Measurements from ENCODE around the gene GMDS.
A peak's percentile ranks its signal among the peaks of the same experiment; 100 is the strongest.

Gene GMDS

DNA sequence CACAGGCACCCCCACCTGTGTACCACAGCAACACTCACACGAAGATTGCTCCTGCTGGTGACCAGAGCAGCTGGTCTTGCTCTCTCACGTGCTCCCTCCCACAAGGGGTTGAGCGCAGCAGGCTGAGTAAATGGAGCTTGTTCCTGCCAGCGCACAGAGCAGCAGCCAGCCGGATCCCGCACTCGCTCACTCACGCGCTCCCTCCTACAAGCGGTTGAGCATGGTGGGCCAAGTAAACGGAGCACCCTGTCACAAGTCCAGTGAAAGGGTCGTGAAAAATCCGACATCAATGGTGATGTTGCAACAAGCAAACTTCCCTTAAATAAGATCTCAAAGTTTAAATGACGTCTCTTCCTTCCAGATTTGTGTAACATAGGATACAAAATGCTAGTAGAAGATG lies 322.0 kb downstream of the GMDS start:
- no peak for DNase-seq

DNA sequence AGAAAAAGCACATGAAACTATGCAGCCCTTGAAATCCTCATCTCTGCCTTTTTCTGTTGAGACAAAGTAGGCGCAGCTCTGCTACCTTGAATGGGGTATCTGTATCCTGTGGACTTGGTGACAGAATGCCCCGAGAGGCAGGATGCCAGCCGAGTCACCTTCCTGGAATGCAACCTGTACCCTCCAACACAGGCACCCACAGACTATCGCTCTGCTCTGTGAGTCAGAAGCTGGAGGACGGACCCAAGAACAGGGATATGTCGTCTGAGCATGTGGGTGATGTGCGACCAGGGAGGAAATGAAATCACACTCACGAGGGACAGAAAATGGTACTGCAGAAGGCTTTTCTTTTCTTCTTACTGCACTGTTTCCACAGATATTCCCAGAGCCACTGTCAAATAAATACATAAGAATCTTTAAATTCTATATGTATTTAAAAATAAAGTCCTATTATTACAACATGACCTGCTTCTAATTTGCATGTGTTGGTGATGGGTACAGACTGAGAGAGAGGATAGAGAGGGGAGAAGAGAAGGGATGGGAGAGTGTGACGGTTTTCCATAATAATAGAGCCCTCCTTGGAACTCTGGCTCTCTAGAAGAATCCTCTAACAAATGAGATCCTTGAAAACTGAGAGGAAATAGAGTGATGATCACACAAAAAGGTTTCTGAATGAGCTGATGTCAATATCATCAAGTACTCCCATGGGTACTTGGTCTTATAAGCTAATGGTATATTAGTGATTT lies 327.6 kb downstream of the GMDS start:
- DNase-seq, result no peak

DNA sequence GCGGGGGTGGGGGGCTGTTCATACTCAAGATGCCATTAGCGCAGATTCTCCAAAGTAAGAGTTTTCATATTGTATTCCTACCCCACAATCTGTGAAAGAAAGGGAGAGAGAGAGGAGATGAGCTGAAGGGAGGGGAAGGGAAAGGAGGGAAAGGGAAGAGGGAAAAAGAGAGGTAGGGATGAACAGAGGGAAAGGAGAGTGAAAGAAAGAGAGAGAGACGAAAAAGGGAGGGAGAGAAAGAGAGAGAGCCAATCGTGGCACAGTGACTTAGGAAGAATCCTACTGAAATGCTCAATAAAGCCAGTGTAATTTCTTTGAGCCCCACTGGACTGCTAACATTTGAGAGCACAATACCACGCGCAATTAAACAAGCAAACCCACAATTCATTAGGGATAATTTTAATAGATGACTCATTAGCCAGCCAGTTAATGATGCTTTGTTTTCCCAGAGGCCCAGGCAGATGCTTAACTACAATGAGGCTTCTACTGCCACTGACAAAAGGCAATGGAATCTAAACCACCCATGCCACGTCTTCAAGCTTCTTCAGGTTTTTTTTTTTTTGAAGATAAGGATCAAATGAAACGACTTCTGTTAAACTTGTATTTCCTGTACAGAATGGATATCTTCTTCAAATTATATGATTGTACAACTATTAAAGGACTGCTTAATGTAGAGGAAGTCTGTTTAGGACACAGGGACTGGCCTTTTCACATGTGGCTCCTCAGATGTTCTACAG lies 328.9 kb downstream of the GMDS start:
- DNase-seq, result no peak

DNA sequence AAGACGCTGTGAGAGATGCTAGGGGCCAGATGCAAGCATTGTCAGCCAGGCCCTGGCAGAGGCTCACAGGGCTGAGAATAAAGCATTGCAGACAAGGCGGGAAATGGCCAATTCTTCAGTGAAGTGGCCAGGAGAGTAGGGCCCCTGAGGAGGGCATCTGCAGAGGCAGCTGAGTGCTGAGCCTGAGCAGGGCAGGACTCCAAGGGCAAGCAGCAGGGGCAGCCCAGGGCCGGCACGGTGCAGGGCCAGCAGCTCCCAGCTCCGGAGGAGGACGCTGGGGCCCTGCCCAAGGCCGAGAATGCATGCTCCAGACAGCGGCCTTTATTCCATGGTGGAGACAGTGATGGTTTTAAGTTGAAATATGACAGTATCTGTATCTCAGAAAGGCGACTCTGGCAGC lies 330.2 kb downstream of the GMDS start:
- no peak for DNase-seq

DNA sequence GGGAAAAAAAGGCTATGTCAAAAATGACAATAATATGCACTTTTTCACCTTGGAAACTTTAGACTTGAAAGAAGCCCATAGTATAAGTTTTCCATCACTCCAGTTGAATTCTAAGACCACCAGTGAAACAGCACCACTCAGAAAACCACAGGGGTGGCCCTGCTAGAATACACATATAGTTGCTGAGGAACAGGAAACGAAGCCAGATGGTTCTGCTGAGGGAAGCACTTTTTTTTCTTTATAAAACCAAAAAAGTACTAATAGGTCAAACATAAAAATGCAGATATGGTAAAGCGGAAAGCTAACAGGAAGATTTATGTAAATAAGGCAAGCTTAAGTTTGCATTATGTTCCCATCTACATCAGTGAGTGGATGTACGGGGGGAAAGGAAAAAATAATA lies 331.8 kb downstream of the GMDS start:
- no peak for DNase-seq

DNA sequence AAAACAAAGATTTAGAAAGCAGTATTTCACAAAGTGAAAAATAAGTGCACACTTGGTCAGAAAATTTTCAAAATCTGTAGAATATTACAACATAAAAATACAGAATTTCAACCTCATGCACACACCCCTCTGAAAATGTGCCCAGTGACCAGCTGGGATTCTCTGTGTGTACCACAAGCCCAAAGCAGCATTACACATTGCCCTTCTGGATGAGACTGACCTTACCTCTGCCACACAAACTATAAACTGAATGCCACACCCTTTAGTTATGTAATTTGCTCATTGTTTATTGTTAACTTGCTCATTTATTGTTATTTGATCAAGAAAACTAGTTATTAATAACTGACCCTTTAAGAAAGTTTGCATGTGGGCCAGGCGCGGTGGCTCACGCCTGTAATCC lies 332.7 kb downstream of the GMDS start:
- DNase-seq, result no peak

DNA sequence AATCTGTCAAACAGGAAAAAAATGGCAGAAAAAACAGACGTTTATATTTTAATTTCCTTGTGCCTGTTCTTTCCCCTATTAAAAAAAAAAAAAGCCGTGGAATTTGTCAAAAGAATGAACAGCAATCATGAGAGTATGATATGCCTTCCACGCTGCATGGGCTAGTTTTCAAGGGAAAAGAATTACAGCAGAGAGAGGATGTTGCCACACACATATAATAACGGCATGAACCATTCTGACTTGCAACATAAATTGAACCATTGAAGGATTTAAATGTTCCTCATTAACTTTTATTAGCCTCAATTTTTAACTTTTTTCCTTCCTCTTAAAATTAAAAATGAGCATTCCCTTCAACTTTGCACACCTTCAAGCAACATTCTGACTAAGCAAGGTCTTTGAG lies 333.9 kb downstream of the GMDS start:
- DNase-seq, result no peak

DNA sequence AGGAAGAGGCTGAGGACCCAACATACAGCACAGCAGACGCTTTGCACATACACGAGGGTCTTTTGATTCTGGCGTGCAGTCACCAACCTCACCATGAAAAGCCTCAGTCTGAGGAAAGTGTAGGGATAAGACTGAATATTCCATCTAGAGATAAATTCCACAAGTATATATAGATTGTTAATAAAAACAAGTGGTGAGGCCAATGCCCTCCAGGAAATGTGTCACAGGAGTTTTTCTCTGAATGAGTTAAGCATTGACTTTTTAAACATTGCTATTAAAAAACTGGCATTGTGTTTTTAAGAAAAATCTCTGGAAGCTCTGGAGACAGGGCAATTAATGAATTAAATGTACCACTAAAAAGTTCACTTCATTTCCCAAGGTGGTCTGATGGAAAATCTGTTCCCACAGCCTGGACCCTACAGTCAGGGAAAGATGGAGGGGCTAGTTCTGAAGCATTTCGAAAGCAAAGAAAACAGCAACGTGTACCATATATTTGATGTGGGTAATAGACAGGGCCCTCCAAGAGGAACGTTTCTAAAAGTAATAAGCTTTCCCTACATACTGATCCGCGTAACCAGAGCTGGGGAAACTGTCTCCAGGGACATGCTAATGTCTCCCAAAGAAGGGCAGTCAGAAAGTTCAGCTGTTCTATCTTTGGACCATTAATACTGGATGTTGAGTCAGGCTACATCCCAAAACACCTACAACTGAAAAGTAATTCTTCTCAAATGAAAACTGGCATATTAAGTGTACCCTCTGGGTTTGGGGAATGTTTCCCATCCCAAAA lies 334.6 kb downstream of the GMDS start:
- DNase-seq, result peak in 1 of 2 experiments; percentile 4

DNA sequence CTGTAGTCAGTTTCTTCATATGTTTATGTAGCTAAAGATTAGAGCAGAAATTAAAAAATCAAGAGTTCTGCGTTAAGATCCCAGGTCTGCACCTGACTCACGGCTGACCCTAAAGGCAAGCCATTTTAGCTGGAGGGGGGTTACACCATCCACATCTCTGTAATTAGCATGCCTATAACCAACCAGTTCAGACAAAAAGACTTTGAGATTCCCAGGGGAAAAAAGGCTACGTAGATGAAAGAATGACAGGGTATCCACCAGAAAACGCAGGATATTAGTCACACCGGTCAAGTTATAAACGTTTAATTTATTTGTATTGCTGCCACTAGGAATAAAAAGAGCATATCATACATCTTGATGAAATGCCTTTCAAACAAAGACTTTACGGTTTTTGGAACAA lies 336.6 kb downstream of the GMDS start:
- DNase-seq, result no peak

DNA sequence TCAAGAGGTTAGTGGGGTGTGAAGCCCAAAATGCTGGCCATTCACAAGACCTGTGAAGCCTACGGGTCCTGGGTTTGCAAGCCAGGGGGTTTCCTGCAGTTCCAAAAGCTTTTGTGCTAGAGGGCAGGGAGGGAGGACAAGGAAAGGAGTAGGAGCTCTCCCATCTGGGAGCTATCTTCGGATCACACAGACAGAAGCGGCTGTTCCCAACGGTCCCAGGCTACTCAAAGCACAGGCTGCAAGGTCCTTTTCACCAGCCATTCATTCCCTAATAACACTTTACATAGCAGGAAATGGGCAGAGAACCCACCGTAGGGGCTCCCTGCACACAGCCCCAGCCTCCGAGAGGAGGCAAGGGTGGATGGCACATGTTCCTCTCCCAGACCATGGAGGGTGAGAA lies 338.8 kb downstream of the GMDS start:
- no peak for DNase-seq

DNA sequence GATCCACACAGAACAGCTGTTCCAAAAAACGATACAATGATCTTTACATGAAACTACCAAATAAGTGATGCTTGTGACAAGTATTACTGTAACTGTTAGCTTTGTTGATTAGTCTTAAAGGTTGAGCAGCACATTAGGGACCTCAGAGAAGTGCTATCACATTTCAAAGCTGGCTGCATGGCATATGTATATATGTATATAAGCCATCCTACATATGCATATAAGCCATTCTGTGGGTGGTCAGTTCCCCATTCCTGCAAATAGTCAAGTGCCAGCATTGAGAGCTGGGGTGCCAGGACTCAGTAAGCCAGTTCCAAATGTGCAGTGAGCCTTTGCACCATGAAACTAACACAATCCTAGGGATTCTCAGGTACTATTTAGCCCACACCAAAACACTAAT lies 339.4 kb downstream of the GMDS start:
- no peak for DNase-seq

DNA sequence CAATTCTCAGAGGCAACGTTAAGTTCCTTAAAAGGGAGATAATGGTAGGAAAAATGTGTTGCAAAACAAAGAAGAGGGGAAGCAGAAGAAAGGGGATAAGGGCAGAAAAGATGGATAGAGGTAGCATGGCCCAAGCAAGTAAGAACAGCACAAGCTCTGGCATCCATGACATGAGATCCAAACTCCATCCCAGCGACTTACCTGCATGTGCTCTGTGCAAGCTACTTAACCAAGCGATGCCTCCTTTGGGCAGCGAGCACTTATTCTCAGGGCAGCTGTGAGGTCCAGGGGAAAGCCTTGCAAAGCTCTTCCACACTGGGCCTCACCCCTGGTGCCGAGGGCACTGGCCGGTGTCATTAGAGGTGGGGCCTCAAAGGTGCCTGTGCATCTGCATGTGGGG lies 340.5 kb downstream of the GMDS start:
- no peak for DNase-seq

DNA sequence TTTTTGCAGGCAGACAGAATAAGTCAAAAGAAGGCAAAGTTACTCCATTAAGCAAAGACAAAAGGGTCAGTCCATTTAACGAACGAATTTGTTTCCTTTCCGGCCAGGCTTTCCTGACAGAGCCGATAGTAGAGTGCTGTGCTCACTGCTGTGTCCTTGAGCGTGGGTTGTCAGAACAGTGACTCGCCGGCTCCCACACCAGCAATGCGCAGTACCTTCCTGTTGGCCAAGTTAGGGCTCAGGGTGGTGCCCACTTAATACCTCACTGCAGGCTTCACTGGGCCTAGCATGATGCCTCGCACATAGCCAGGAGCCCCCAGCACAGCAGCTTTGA lies 341.0 kb downstream of the GMDS start:
- no peak for DNase-seq

DNA sequence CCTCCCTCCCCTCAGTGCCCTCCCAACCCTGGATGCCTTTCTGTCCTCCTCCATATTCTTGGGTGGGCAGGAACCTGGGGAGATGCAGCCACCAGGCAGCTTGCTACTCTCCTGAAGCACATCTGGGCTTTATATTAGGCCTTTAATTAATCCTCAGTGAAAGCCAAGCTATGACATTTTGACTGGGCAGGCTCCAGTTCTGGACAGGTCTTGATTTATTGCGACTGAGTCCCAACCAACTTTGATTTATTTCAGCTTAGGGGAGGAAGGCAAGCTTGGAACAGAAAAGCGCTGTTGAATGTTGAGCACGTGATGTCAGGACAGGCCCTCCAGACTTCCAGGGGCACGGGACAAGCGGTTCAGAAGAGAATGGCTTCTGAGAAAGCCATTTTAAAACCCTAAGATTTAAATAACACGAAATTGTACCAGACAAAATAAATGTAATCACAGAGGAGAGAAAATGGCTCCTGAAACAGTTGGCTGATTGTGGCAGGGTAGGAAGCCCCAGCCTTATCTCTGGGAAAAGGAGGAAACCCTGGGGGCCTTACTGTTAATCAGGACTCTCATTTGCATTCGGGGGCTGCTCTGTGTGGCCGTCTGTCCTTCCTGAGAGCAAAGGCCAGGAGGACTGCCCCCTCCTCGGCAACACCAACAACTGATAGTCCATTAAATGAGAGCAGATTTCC lies 341.5 kb downstream of the GMDS start:
- no peak for DNase-seq

DNA sequence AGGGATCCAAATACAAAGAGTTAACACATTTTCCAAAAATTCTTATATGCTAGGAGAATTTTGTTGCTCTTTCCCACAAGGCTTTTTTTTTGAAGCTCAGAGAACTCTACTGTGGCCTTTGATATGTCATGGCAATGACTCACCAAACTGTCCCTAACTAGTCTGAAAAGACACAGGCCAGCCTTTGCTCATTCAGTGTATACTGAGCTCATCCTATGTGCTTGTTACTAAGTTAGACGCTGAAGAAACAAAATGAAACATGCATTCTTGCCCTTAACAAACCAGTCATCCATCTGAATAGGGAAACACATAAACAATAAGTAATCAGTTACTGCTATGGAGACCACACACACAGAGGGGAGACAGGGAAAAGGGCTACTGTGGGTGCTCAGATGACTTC lies 343.8 kb downstream of the GMDS start:
- no peak for DNase-seq

DNA sequence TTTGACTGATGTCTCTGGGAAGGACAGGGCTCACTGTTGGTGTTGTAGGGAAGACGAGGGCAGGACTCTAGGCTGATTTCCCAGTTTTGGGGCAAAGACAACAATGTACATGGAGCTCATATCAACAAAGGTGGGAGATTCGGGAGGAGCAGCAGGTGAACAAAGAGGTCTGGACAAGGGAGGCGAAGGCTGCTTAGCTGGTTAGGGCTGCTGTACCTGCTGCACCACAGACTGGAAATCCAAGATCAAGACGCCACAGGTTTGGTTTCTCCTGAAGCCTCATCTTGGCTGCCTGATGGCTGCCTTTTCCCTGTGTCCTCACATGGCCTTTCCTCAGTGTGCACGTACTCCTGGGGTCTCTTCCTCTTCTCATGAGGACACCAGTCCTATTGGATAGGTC lies 348.5 kb downstream of the GMDS start:
- DNase-seq, result no peak

DNA sequence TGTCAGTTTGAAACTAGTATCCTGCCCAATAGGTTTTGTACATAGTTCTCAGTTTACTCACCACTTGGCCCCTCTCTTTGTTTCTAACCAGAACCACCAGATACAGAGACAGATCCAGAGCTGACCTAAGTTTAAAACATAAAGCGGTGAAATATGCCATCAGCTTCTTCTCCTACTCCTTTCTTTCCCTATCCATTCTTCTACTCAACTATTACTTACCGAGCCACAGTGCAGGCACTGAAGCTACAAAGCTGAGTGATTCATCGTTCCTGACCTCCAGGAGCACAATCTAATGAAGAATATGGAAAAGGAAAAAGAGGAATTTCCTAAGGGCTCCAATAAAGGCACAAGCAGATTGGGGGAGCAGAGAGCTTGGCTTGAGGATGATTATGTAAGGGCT lies 349.7 kb downstream of the GMDS start:
- DNase-seq, result no peak

DNA sequence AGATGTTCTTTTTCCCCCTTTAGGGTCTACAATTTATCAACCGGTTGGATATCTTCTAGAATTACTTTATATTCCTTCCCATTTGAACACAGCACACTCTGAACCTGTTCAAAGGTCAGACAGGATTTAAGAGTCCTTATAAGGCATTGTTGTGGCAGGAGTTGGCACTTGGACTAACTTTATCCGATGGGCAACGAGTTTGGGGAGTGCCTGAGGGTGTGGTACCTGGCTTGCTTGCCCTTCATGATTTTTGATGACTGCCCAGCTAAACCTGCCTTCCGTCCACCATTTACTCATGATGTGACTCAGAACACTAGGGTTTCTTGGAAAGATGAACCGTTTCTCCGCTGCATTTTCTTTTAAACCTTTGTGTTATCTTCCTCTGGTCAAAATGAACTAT lies 350.5 kb downstream of the GMDS start:
- no peak for DNase-seq

DNA sequence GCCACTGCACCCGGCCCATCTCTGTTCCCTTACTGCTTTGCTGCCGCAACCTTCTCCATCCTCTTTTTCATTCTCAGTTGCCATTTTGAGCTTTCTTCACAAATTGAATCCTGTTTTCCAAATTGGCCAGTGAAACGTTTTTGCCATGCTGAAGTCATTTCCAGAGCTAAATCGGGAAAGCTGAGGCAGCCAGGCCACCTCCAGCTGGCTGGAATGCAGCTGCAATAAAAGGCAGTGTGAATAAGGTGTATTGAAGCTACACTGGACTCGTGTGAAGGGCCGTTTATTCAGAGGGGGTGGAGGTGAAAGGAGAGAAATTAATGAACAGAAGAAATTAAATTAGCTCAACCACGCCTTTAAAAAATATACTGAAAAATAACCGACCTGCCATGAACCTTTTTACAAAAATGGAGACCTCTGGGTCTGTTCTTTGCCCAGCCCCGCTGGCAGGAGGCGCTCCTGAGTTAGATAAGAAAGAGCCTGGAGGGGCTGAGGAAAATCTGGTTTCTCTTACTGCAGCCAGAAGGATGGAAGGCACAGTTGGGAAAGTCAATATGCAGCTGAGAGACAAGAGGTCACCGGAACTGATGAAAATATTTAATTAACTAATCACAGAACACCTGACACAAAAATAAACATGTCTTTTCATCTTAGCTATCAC lies 351.8 kb downstream of the GMDS start:
- DNase-seq, result no peak

DNA sequence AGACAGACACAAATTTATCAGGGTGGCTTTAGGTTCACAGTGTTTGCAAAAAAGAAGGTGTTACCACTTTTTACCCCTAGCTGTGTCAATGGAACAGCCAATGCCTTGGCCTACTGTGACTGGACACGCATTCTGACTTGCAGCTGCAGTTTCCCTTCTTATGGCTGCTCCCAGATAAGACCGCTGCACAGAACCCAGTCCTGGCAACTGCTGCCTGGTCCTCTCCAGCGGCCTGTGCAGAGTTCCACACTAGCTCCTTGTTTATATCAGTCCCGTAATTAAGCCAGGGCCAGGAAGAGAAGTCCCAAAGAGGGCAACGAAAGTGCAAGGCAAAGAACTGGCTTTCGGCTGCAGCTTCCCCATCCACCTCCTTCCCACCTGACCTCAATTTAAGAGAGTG lies 352.7 kb downstream of the GMDS start:
- DNase-seq, result no peak

DNA sequence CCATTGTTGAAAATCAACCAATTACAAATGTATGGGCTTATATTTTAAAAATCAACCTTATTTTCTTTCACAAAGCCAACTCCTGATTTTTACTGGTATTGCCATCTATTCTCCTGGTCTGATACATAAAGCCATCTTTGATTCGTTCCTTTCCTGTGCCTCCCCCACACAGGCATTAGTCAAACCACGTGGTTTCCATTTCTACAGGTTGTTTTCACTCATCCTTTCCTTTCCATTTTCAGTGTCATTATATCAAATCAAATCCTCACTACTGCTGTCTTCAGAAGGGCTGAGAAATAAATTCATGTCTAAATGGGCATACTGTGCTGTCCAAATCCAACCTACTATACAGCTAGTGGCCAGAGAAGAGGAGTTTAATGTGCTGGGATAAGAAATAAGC lies 354.4 kb downstream of the GMDS start:
- no peak for DNase-seq

DNA sequence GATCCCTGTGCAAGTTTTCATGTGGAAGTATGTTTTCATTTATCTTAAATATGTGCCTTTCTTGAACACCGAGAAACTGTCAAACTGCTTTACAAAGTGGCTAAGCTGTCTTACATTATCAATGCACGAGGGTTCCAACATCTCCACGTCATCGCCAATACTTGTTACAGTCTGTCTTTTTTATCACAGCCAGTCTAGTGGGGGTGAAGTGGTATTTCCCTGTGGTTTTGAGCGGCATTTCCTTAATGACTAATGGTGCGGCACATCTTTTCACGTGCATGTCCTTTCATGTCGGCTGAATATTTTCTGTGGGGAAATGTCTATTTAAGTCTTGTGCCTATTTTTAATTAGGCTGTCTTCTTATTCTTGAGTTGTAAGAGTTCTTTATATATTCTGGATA lies 355.3 kb downstream of the GMDS start:
- DNase-seq, result no peak

DNA sequence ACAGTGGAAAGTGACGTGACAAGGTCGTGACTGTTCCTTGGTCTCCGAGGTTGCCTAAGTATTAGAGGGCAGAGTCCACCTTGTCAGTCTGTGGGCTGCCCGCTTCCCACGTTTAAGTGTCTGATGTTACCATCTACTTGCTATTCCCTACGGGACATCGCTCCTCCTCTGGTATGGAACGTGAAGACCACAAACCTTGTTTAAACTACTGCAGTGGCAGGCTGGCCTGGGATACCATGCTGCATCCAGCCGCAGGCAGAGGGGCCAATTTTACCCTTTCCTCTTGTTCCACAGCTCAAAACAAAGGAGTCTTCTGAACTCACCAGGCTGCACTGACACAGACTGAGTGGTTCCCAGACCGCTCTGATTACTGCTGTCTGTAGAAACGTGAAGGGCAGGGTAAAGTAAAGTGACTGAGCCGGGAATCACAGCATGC lies 359.8 kb downstream of the GMDS start:
- DNase-seq, result no peak

Data from NCI-H446 (cell line).